Measurements from ENCODE around the gene RTP1. TPM values are rescaled to one million over a fixed set of nuclear protein-coding genes. Genes with fewer than 3 reads are reported as not detected.

RTP1 gene
- total and polyA plus RNA-seq, 9 of the 15 experiments (the other 6 are each of a cell fraction or from before 2014, with no cell fraction given): not detected

GRCh38 chr3:187165144-187165543 is 32.1 kb upstream of the RTP1 start:
- Histone ChIP-seq H3K4me1 (replicated peaks in 1 of 2; ENCODE audit: control insufficient read depth in 2 of 2, insufficient read depth in 2 of 2, low read length in 2 of 2) (no peaks in the 10 kb centered on the region), H4K20me1 (replicated peaks; ENCODE audit: control insufficient read depth, insufficient read depth, low read length) (no peaks in the 10 kb centered on the region), H3K27me3 (ENCODE audit: control insufficient read depth in 2 of 2, insufficient read depth in 2 of 2, low read length in 2 of 2) (peaks cover 0 to 6% of the 10 kb centered on the region in 2 experiments; a peak in 1 of 5 replicates), H3K79me2 (ENCODE audit: control insufficient read depth, insufficient read depth, low read length) (no peaks in the 10 kb centered on the region), H3K9ac (ENCODE audit: insufficient read depth in 1 of 2, low read depth in 2 of 2, low read length in 2 of 2) (no peak overlapping the region), H3K9me3 (replicated peaks; ENCODE audit: control insufficient read depth, insufficient read depth, low read depth, low read length) (no peaks in the 10 kb centered on the region), H3K4me3 (no peak overlapping the region), H3K9me1 (ENCODE audit: control insufficient read depth, insufficient read depth, low read length) (no peaks in the 10 kb centered on the region), H3K36me3 (ENCODE audit: control insufficient read depth, insufficient read depth, low read length) (no peaks in the 10 kb centered on the region), H2AFZ (ENCODE audit: low read depth, low read length) (no peak overlapping the region), H3K27ac (ENCODE audit: extremely low read depth, low read depth, low read length) (no peak overlapping the region), H3K4me2 (ENCODE audit: insufficient read depth, low read length) (no peak overlapping the region)
- in situ Hi-C loops (cut with MboI) (loop anchor here (10.0 kb wide), 1 partner anchor 320 kb away; the partner anchor contains the start of gene ADIPOQ), intact Hi-C loops (cut with micrococcal nuclease) (loop anchor here (1.0 to 10.0 kb wide), 4 partner anchors 52 to 550 kb away; partner anchors contain the start of genes AHSG and ST6GAL1)
- peak; percentile 53 to 70 (median 64) for DNase-seq (ENCODE audit: extremely low read depth in 1 of 4, low spot score in 3 of 4)
- ChIA-PET POLR2A (interaction anchor here (0.6 to 0.8 kb wide), 4 partner anchors 13 to 382 kb away, joined by 3 to 4 read pairs (median 3); partner anchors contain the start of gene EIF4A2), CTCF (ENCODE audit: low intra/inter-chr PET ratio) (interaction anchor here (0.6 to 2.4 kb wide), 11 partner anchors 26 to 1586 kb away, joined by 3 to 30 read pairs (median 3); partner anchors contain the start of gene RPL39L)
- peak; percentile 86 for FAIRE-seq
- WGBS (ENCODE audit: insufficient coverage, low coverage, missing lambda C conversion rate): 0% methylated on average over 3 of the region's 3 CpGs
- peak; percentile 78 for ATAC-seq
- no TSS peak for BruUV-seq (replicated peaks)
- TF ChIP-seq CTCF (IDR thresholded peaks at IDR 0.05 in 2 of 3, conservative IDR thresholded peaks at IDR 0.05 in 1 of 3; ENCODE audit: insufficient read depth in 2 of 3, low read depth in 1 of 3, low read length in 3 of 3) (peak; percentile 61 to 75 (median 64); a peak in 5 of 6 replicates), XRCC4 (IDR thresholded peaks at IDR 0.05; ENCODE audit: extremely low read depth, insufficient read depth, insufficient read length) (no peak), CC2D1A (IDR thresholded peaks at IDR 0.05) (peak; percentile 64; the same call in 1 of the 2 replicates), FOXA3 (CRISPR knock-in tag; conservative IDR thresholded peaks at IDR 0.05 in 1 of 2, IDR thresholded peaks at IDR 0.05 in 1 of 2) (peak in 1 of 2 experiments; percentile 38; a peak in 1 of 4 replicates), ILK (tag; IDR thresholded peaks at IDR 0.05; ENCODE audit: borderline replicate concordance, low read depth) (no peak), PHTF2 (CRISPR knock-in tag; IDR thresholded peaks at IDR 0.05) (no peak), MECOM (CRISPR knock-in tag; IDR thresholded peaks at IDR 0.05) (no peak), NR4A1 (CRISPR knock-in tag; IDR thresholded peaks at IDR 0.05) (no peak), NR4A1 (tag; IDR thresholded peaks at IDR 0.05) (no peak), ZNF561 (CRISPR knock-in tag; conservative IDR thresholded peaks at IDR 0.05) (no peak), EWSR1 (IDR thresholded peaks at IDR 0.05; ENCODE audit: borderline replicate concordance, low read depth, partially characterized antibody) (no peak), RBM14 (IDR thresholded peaks at IDR 0.05; ENCODE audit: borderline replicate concordance, insufficient read depth, low read depth, low read length) (no peak), ELF2 (CRISPR knock-in tag; IDR thresholded peaks at IDR 0.05) (no peak), CBX5 (IDR thresholded peaks at IDR 0.05; ENCODE audit: borderline replicate concordance, low read depth) (no peak), ZNF316 (IDR thresholded peaks at IDR 0.05) (no peak), HBP1 (CRISPR knock-in tag; IDR thresholded peaks at IDR 0.05) (no peak), HMG20A (CRISPR knock-in tag; conservative IDR thresholded peaks at IDR 0.05) (no peak), PYGO2 (tag; IDR thresholded peaks at IDR 0.05) (no peak), ZEB2 (IDR thresholded peaks at IDR 0.05) (peak; percentile 46; the same call in 1 of the 2 replicates)
